ENCODE measurements around the gene WDR43.

- no peak for TF ChIP-seq EZH2 (IDR thresholded peaks at IDR 0.05)
- TF ChIP-seq POLR2AphosphoS5 (IDR thresholded peaks at IDR 0.05; ENCODE audit: borderline replicate concordance, low read depth, low read length) = no peak
Observed at GRCh38 chr2:28930205-28930604, 35.7 kb downstream of the WDR43 start.
